HS-27A (cell line): Measurements from ENCODE around the gene CEACAM8.
"Not testable (repeated sequence)": the region's sequence is repeated elsewhere in the genome, so short reads cannot be mapped to it uniquely, and the experiment has no call there.

Experiments
- DNase-seq: peaks from one replicate; pipeline ENCODE4 v3.0.0-alpha.2; 2012; ENCODE audit warnings: low read depth, missing footprints

CEACAM8 gene

DNA sequence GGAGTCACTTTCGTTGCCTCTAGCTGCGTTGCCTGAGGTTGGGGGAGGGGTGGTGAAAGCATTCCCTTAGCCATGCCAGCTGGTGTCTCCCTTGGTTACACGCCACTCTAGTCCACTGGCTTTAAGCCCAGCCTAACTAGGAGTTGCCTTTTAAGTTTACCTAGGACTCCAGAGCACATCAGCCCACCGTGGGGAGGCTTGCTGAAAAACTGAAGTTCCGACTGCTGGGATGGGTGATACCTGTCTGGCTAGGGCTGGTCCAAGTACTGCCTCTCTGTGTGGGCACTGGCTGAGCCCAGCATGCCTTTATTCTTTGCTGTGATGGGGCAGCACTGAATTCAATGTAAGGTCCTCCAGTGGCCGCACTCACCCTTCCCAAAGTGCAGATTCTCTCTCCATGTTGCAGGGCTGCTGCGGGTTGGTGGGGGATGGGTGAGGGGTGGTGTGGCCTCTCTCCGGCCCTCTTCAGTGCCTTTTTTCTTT lies 54.6 kb downstream of the CEACAM8 start:
- DNase-seq, result no peak

DNA sequence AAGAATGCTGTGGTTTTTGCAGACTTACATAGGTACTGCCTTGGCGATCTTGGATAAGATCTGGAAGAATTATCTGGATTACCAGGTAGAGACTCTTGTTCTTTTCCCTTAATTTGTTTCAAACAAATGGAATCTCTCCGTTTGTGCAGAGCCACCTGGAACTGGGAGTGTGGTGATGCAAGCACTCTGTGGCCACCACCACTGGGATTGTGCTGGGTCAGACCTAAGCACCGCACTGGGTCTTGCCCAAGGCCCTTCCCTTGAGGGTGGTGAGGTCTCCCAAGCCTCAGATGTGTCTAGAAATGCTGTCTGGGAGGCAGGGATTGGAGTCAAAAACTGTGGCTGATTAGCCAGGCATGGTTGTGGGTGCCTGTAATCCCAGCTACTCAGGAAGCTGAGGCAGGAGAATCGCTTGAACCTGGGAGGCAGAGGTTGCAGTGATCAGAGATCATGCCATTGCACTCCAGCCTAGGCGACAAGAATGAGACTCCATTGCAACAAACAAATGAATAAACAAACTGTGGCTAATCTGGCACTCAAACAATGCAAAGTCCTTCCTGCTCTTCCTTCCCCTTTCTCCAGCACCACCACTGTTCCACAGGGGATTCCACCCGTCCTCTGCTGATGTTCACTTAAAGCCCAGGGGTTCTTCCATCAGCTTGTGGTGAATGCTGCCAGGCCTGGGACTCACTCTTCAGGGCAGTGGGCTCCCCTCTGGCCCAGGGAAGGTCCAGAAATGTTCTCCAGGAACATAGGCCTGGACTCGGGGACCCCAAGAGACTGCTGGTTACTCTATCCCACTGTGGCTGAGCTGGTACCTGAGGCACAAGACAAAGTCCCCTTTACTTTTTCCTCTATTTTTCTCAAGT lies 55.6 kb downstream of the CEACAM8 start:
- DNase-seq, result no peak

DNA sequence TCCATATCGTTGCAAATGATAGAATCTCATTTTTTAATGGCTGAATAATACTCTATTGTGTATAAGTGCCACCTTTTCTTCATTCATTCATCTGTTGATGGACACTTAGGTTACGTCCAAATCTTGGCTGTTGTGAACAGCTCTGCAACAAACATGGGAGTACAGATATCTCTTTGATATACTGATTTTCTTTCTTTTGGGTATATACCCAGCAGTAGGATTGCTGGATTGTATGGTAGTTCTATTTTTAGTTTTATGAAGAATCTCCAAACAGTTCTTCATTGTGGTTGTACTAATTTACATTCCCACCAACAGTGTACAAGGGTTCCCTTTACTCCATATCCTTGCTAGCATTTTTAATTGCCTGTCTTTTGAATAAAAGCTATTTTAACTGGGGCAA lies 59.4 kb downstream of the CEACAM8 start:
- DNase-seq, result not testable (repeated sequence)

DNA sequence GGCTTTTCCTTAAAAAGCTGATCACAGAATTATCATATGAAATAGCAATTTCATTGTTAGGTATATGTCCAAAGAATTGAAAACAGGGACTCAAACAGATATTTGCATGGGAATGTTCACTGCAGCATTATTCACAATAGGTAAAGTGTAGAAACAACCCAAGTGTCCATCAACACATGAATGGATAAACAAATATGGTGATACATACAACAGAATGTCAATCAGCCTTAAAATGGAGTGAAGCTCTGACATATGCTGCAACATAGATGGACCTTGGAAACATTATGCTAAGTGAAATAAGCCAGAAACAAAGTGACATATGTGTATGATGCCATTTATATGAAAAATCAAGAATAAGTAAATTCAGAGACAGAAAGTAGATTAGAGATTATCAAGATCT lies 60.3 kb downstream of the CEACAM8 start:
- DNase-seq, result no peak

DNA sequence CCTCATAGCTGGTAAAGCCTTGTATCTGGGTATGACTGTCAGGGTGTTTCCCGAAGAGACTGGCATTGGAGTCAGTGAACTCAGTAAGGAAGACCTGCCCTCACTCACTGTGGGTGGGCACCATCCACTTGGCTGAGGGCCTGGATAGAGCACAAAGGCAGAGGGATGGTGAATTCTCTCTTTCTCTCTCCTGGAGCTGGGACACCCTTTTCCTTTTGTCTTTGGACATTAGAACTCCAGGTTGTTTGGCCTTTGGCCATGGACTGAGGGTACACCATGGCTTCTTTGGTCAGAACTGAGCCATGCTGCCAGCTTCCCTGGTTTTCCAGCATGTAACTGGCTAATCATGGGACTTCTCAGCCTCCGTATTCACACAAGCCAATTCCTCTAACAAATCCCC lies 61.8 kb downstream of the CEACAM8 start:
- DNase-seq, result no peak

DNA sequence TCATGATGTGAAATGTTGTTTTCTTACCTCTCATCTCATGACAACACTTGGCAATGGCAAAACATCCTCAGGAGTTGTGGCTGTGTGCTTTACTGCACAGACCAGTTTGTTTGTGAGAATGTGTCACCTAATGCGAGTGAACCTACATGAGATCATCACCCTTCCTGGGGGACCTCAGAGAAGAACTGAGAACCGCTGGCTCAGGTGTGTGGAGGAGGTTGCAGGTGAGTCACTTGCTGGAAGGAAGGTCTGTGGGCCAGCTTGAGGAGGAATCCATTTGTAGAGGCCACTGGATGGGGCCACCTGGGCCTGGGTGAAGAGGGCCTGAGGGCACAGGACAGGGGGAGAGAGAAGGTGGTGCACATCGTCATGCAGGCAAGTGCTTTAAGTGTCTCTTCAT lies 63.4 kb downstream of the CEACAM8 start:
- no peak for DNase-seq
